SK-N-SH treated with all-trans-retinoic acid at 6 μM for 48 hours (cell line): ENCODE data around the gene SULT1A1.

ENCODE experiments used
- ATAC-seq: fragments of 200-7000 bp; cut with Tn5 transposase; 3 replicates; pipeline ENCODE4 v1.9.1; 2020; ENCODE audit warnings: mild to moderate bottlenecking, moderate library complexity
- ARNTL ChIP-seq: fragments of 450-650 bp; formaldehyde crosslinking; IDR thresholded peaks from 2 replicates; pipeline ENCODE4 v1.5.0; 2020; ENCODE audit warnings: low read depth, mild to moderate bottlenecking, moderate library complexity, borderline replicate concordance
- BACH2 ChIP-seq: fragments of 250-450 bp; sonication (Bioruptor Pico); IDR thresholded peaks from 2 replicates; pipeline ENCODE4 v1.9.0; 2021; ENCODE audit warnings: mild to moderate bottlenecking, borderline replicate concordance
- CSRNP3 ChIP-seq: fragments of 250-450 bp; sonication (Bioruptor Pico); IDR thresholded peaks from 2 replicates; pipeline ENCODE4 v1.5.1; 2021; ENCODE audit warnings: mild to moderate bottlenecking, moderate library complexity
- ESRRG ChIP-seq: fragments of 250-450 bp; sonication (Bioruptor Pico); IDR thresholded peaks from 2 replicates; pipeline ENCODE4 v1.6.1; 2021; ENCODE audit warnings: mild to moderate bottlenecking
- GLIS3 ChIP-seq: fragments of 250-450 bp; sonication (Bioruptor Pico); IDR thresholded peaks from 2 replicates; pipeline ENCODE4 v1.5.0; 2020; ENCODE audit warnings: mild to moderate bottlenecking, moderate library complexity
- ISL1 ChIP-seq: fragments of 250-450 bp; sonication (Bioruptor Pico); IDR thresholded peaks from 2 replicates; pipeline ENCODE4 v2.1.2; 2022; ENCODE audit warnings: mild to moderate bottlenecking, moderate library complexity
- OSR1 ChIP-seq: fragments of 250-450 bp; sonication (Bioruptor Pico); IDR thresholded peaks from 2 replicates; pipeline ENCODE4 v1.8.0; 2022; ENCODE audit warnings: moderate library complexity, mild to moderate bottlenecking, inconsistent platforms
- PPARA ChIP-seq: fragments of 250-450 bp; sonication (Bioruptor Pico); IDR thresholded peaks from 2 replicates; pipeline ENCODE4 v1.5.0; 2020; ENCODE audit warnings: mild to moderate bottlenecking, borderline replicate concordance
- SNAI2 ChIP-seq: fragments of 250-450 bp; sonication (Bioruptor Pico); IDR thresholded peaks from 2 replicates; pipeline ENCODE4 v1.5.0; 2020; ENCODE audit warnings: mild to moderate bottlenecking, moderate library complexity
- TCF4 ChIP-seq: fragments of 250-450 bp; sonication (Bioruptor Pico); IDR thresholded peaks from 2 replicates; pipeline ENCODE4 v1.8.0; 2021; ENCODE audit warnings: mild to moderate bottlenecking, moderate library complexity, borderline replicate concordance
- TOX ChIP-seq: fragments of 250-450 bp; sonication (Bioruptor Pico); IDR thresholded peaks from 2 replicates; pipeline ENCODE4 v1.8.0; 2021; ENCODE audit warnings: mild to moderate bottlenecking, moderate library complexity, borderline replicate concordance
- ZC3H10 ChIP-seq: fragments of 250-450 bp; sonication (Bioruptor Pico); IDR thresholded peaks from 2 replicates; pipeline ENCODE4 v1.5.1; 2021; ENCODE audit warnings: mild to moderate bottlenecking, moderate library complexity
- ZFP3 ChIP-seq: fragments of 250-450 bp; sonication (Bioruptor Pico); IDR thresholded peaks from 2 replicates; pipeline ENCODE4 v1.5.0; 2020; ENCODE audit warnings: mild to moderate bottlenecking, moderate library complexity
- ZFP30 ChIP-seq: fragments of 450-650 bp; formaldehyde crosslinking; IDR thresholded peaks from 2 replicates; pipeline ENCODE4 v1.5.0; 2022; ENCODE audit warnings: mild to moderate bottlenecking, moderate library complexity
- ZNF565 ChIP-seq: fragments of 450-650 bp; formaldehyde crosslinking; conservative IDR thresholded peaks from 2 replicates; pipeline ENCODE4 v1.5.0; 2020; ENCODE audit warnings: low read depth, mild to moderate bottlenecking, moderate library complexity
- ZNF70 ChIP-seq: fragments of 450-650 bp; formaldehyde crosslinking; IDR thresholded peaks from 2 replicates; pipeline ENCODE4 v1.5.0; 2020; ENCODE audit warnings: mild to moderate bottlenecking, moderate library complexity
- ZNF8 ChIP-seq: fragments of 450-650 bp; formaldehyde crosslinking; IDR thresholded peaks from 2 replicates; pipeline ENCODE4 v1.5.0; 2020; ENCODE audit warnings: mild to moderate bottlenecking, moderate library complexity
- TF ChIP-seq, protein P1 (sequence below): fragments of 250-450 bp; sonication (Bioruptor Pico); IDR thresholded peaks from 2 replicates; pipeline ENCODE4 v1.5.1; 2020; ENCODE audit warnings: low read depth, mild to moderate bottlenecking, moderate library complexity
- TF ChIP-seq, protein P2 (sequence below): fragments of 250-450 bp; sonication (Bioruptor Pico); IDR thresholded peaks from 2 replicates; pipeline ENCODE4 v1.8.0; 2021; ENCODE audit warnings: low read depth, mild to moderate bottlenecking, moderate library complexity, borderline replicate concordance
- TF ChIP-seq, protein P3 (sequence below): fragments of 250-450 bp; sonication (Bioruptor Pico); IDR thresholded peaks from 2 replicates; pipeline ENCODE4 v1.5.0; 2020; ENCODE audit warnings: mild to moderate bottlenecking, moderate library complexity

SULT1A1 gene

GRCh38 chr16:28592511-28592910, 17.3 kb downstream of the SULT1A1 start:
- no peak for TF ChIP-seq BACH2
- TF ChIP-seq ZFP3 (CRISPR knock-in tag): no peak
- TF ChIP-seq ESRRG (CRISPR knock-in tag): no peak
- TF ChIP-seq ZNF8 (CRISPR knock-in tag): no peak
- TF ChIP-seq GLIS3 (CRISPR knock-in tag): no peak
- TF ChIP-seq, protein P1, sequence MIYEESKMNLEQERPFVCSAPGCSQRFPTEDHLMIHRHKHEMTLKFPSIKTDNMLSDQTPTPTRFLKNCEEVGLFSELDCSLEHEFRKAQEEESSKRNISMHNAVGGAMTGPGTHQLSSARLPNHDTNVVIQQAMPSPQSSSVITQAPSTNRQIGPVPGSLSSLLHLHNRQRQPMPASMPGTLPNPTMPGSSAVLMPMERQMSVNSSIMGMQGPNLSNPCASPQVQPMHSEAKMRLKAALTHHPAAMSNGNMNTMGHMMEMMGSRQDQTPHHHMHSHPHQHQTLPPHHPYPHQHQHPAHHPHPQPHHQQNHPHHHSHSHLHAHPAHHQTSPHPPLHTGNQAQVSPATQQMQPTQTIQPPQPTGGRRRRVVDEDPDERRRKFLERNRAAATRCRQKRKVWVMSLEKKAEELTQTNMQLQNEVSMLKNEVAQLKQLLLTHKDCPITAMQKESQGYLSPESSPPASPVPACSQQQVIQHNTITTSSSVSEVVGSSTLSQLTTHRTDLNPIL (CRISPR knock-in tag): no peak
- TF ChIP-seq, all 23 proteins: peak for 0

GRCh38 chr16:28591355-28591754, 18.5 kb downstream of the SULT1A1 start:
- no peak for ATAC-seq
- TF ChIP-seq BACH2: no peak
- TF ChIP-seq PPARA (CRISPR knock-in tag): no peak
- TF ChIP-seq TOX: no peak
- TF ChIP-seq TCF4 (CRISPR knock-in tag): no peak
- TF ChIP-seq OSR1 (CRISPR knock-in tag): no peak
- TF ChIP-seq ARNTL (CRISPR knock-in tag): no peak
- TF ChIP-seq, protein P1 (CRISPR knock-in tag): no peak
- TF ChIP-seq ESRRG (CRISPR knock-in tag): no peak

More at GRCh38 chr16:28592511-28592910, 17.3 kb downstream of the SULT1A1 start:
- no peak for ATAC-seq

GRCh38 chr16:28590384-28591340, 19.2 kb downstream of the SULT1A1 start:
- no peak for ATAC-seq

GRCh38 chr16:28589930-28590329, 19.9 kb downstream of the SULT1A1 start:
- ATAC-seq: no peak
- TF ChIP-seq, protein P2, sequence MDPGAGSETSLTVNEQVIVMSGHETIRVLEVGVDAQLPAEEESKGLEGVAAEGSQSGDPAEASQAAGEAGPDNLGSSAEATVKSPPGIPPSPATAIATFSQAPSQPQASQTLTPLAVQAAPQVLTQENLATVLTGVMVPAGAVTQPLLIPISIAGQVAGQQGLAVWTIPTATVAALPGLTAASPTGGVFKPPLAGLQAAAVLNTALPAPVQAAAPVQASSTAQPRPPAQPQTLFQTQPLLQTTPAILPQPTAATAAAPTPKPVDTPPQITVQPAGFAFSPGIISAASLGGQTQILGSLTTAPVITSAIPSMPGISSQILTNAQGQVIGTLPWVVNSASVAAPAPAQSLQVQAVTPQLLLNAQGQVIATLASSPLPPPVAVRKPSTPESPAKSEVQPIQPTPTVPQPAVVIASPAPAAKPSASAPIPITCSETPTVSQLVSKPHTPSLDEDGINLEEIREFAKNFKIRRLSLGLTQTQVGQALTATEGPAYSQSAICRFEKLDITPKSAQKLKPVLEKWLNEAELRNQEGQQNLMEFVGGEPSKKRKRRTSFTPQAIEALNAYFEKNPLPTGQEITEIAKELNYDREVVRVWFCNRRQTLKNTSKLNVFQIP (CRISPR knock-in tag): no peak
- TF ChIP-seq ZNF565 (no peak), GLIS3 (CRISPR knock-in tag) (no peak), OSR1 (CRISPR knock-in tag) (no peak), BACH2 (no peak), ZC3H10 (CRISPR knock-in tag) (no peak), CSRNP3 (CRISPR knock-in tag) (no peak), ISL1 (CRISPR knock-in tag) (no peak)
- TF ChIP-seq, protein P3, sequence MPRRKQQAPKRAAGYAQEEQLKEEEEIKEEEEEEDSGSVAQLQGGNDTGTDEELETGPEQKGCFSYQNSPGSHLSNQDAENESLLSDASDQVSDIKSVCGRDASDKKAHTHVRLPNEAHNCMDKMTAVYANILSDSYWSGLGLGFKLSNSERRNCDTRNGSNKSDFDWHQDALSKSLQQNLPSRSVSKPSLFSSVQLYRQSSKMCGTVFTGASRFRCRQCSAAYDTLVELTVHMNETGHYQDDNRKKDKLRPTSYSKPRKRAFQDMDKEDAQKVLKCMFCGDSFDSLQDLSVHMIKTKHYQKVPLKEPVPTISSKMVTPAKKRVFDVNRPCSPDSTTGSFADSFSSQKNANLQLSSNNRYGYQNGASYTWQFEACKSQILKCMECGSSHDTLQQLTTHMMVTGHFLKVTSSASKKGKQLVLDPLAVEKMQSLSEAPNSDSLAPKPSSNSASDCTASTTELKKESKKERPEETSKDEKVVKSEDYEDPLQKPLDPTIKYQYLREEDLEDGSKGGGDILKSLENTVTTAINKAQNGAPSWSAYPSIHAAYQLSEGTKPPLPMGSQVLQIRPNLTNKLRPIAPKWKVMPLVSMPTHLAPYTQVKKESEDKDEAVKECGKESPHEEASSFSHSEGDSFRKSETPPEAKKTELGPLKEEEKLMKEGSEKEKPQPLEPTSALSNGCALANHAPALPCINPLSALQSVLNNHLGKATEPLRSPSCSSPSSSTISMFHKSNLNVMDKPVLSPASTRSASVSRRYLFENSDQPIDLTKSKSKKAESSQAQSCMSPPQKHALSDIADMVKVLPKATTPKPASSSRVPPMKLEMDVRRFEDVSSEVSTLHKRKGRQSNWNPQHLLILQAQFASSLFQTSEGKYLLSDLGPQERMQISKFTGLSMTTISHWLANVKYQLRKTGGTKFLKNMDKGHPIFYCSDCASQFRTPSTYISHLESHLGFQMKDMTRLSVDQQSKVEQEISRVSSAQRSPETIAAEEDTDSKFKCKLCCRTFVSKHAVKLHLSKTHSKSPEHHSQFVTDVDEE: no peak

More at GRCh38 chr16:28590384-28591340, 19.2 kb downstream of the SULT1A1 start:
- no peak for TF ChIP-seq ZFP3 (CRISPR knock-in tag)
- no peak for TF ChIP-seq CSRNP3 (CRISPR knock-in tag)
- TF ChIP-seq ZNF70 (CRISPR knock-in tag): no peak
- TF ChIP-seq ARNTL (CRISPR knock-in tag): no peak
- no peak for TF ChIP-seq SNAI2 (CRISPR knock-in tag)
- no peak for TF ChIP-seq ZNF565
- TF ChIP-seq OSR1 (CRISPR knock-in tag): no peak
- TF ChIP-seq, protein P1 (CRISPR knock-in tag): no peak
- TF ChIP-seq ISL1 (CRISPR knock-in tag): no peak
- no peak for TF ChIP-seq ZFP30 (CRISPR knock-in tag)
- TF ChIP-seq TCF4 (CRISPR knock-in tag): no peak
- no peak for TF ChIP-seq PPARA (CRISPR knock-in tag)
- TF ChIP-seq TOX: no peak
- TF ChIP-seq ZC3H10 (CRISPR knock-in tag): no peak
